Measurements from ENCODE around the gene MAPK1.
A peak's percentile ranks its signal among the peaks of the same experiment; 100 is the strongest.
"Not testable (repeated sequence)": the region's sequence is repeated elsewhere in the genome, so short reads cannot be mapped to it uniquely, and the experiment has no call there.

Gene MAPK1

GRCh38 chr22:21861851-21862250 lies 5.6 kb downstream of the MAPK1 start:
- H3K4me3 Mint-ChIP-seq = no peak overlapping the region
- H3K4me1 Mint-ChIP-seq = peaks cover 86% of the 10 kb centered on the region
- no peak overlapping the region for H3K27ac Mint-ChIP-seq
- no peak for DNase-seq
- no peak for ATAC-seq
- H3K9me3 Mint-ChIP-seq = peaks cover 0 to 3% of the 10 kb centered on the region in 2 donors
- no peaks in the 10 kb centered on the region for H3K27me3 Mint-ChIP-seq

- ATAC-seq (no peak), DNase-seq (no peak)
- Mint-ChIP-seq H3K9me3 (peaks cover 0 to 3% of the 10 kb centered on the region in 2 donors), H3K27ac (no peak overlapping the region), H3K4me1 (peaks cover 91% of the 10 kb centered on the region), H3K27me3 (no peaks in the 10 kb centered on the region), H3K4me3 (no peak overlapping the region)
These were observed 6.1 kb downstream of the MAPK1 start for GRCh38 chr22:21861264-21861848.

DNA sequence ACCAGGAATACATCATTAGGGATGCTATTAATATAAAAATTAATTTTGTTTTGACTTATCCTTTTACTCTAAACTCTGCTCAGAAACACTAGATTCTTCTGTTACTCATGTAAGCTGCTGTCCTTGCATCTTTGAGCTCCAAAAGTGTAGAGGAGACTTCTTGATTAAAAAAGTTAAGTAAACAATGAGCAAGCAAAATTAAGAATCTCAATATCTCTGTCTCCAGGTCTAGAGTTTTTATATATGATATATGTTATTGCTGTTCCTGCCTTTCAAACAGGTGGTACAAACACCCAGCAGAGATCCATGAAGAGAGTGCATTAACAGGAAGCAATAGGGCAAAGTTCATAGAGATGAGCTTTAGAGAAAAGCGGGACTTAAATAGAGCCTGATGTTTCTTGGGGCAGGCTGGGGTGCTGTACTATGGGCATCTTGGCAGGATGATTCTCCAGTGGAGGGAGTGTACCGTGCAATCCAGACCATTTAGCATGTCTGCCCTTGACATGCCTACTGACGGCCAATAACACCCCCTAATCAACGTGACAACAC lies 6.9 kb downstream of the MAPK1 start:
- DNase-seq (no peak), ATAC-seq (no peak)
- Mint-ChIP-seq H3K4me3 (no peak overlapping the region), H3K27me3 (no peaks in the 10 kb centered on the region), H3K27ac (no peak overlapping the region), H3K4me1 (peaks cover 93% of the 10 kb centered on the region), H3K9me3 (peaks cover 0 to 3% of the 10 kb centered on the region in 2 donors)

- peak overlapping the region in 1 of 2 donors; percentile 47 for H3K27ac Mint-ChIP-seq
- DNase-seq (no peak), ATAC-seq (peak; percentile 44)
- no peaks in the 10 kb centered on the region for H3K27me3 Mint-ChIP-seq
- peak overlapping the region in 1 of 2 donors; percentile 32 for H3K4me3 Mint-ChIP-seq
- peaks cover 0 to 3% of the 10 kb centered on the region in 2 donors for H3K9me3 Mint-ChIP-seq
- peaks cover 91% of the 10 kb centered on the region for H3K4me1 Mint-ChIP-seq
These were observed 9.2 kb downstream of the MAPK1 start for GRCh38 chr22:21858025-21858764.

- ATAC-seq = peak; percentile 94
- Mint-ChIP-seq H3K27ac (peak overlapping the region in 1 of 2 donors; percentile 35), H3K9me3 (no peaks in the 10 kb centered on the region)
These were observed 9.9 kb downstream of the MAPK1 start for GRCh38 chr22:21857481-21857914.

DNA sequence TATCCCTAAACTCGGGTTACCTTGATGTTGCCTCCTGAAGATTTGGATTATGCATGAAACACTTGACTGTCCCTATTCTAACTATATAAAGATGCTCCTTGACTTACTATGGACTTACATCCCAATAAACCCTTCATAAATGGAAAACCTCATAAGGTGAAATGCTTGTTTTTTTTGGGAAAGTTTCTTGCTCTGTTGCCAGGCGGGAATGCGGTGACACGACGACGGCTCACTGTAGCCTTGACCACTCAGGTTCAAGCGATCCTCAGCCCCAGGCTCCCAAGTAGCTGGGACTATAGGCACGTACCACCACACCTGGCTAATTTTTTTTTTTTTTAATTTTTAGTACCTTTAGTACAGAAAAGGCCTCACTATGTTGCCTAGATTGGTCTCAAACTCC lies 10.6 kb downstream of the MAPK1 start:
- DNase-seq = no peak
- Mint-ChIP-seq H3K27me3 (no peaks in the 10 kb centered on the region), H3K4me3 (no peak overlapping the region), H3K27ac (no peak overlapping the region), H3K4me1 (peaks cover 87% of the 10 kb centered on the region), H3K9me3 (no peaks in the 10 kb centered on the region)
- ATAC-seq = no peak

More at GRCh38 chr22:21857481-21857914, 9.9 kb downstream of the MAPK1 start:
- peaks cover 85% of the 10 kb centered on the region for H3K4me1 Mint-ChIP-seq
- H3K4me3 Mint-ChIP-seq = peak overlapping the region in 1 of 2 donors; percentile 32
- H3K27me3 Mint-ChIP-seq = no peaks in the 10 kb centered on the region
- no peak for DNase-seq

DNA sequence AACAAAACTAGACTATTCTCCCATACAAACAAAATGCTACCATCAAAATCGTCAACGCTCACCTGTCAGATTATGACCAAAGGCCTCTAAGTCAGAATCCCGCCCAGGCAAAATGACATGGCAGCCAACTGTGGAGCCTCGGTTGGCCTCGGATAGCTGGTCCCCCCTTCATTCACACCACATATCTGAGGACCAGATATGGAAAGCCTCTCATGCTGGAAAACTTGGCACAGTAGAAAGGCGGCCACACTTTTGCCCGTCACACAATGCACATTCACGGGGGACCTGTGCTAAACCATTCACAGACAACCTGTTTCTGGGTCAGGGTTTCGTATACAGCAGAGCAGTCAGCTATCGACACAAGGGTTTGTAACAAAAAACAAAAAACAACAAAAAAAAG lies 11.2 kb downstream of the MAPK1 start:
- Mint-ChIP-seq H3K27ac (peak overlapping the region in 1 of 2 donors; percentile 31), H3K27me3 (no peaks in the 10 kb centered on the region), H3K4me3 (no peak overlapping the region), H3K9me3 (no peaks in the 10 kb centered on the region), H3K4me1 (peaks cover 84% of the 10 kb centered on the region)
- no peak for DNase-seq
- ATAC-seq = no peak

GRCh38 chr22:21855676-21856075 lies 11.8 kb downstream of the MAPK1 start:
- H3K4me1 Mint-ChIP-seq = peaks cover 79% of the 10 kb centered on the region
- no peak for ATAC-seq
- no peak overlapping the region for H3K27ac Mint-ChIP-seq
- H3K9me3 Mint-ChIP-seq = no peaks in the 10 kb centered on the region
- no peak overlapping the region for H3K4me3 Mint-ChIP-seq
- no peak for DNase-seq
- no peaks in the 10 kb centered on the region for H3K27me3 Mint-ChIP-seq

GRCh38 chr22:21850660-21851059 lies 16.8 kb downstream of the MAPK1 start:
- Mint-ChIP-seq H3K4me1 (peaks cover 61% of the 10 kb centered on the region), H3K27me3 (no peaks in the 10 kb centered on the region), H3K4me3 (no peak overlapping the region), H3K27ac (no peak overlapping the region), H3K9me3 (no peaks in the 10 kb centered on the region)
- DNase-seq = no peak
- no peak for ATAC-seq

GRCh38 chr22:21849489-21849888 lies 18.0 kb downstream of the MAPK1 start:
- Mint-ChIP-seq H3K27ac (no peak overlapping the region), H3K4me1 (peaks cover 59% of the 10 kb centered on the region), H3K9me3 (no peaks in the 10 kb centered on the region), H3K4me3 (no peak overlapping the region), H3K27me3 (no peaks in the 10 kb centered on the region)
- ATAC-seq (no peak), DNase-seq (no peak)

DNA sequence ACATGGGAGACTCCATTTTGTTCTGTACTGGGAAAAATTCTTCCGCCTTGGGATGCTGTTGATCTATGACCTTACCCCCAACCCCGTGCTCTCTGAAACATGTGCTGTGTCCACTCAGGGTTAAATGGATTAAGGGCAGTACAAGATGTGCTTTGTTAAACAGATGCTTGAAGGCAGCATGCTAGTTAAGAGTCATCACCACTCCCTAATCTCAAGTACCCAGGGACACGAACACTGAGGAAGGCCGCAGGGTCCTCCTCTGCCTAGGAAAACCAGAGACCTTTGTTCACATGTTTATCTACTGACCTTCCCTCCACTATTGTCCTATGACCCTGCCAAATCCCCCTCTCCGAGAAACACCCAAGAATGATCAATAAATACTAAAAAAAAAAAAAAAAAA lies 19.4 kb downstream of the MAPK1 start:
- peaks cover 53% of the 10 kb centered on the region for H3K4me1 Mint-ChIP-seq
- H3K27me3 Mint-ChIP-seq, ATAC-seq, H3K27ac Mint-ChIP-seq, DNase-seq, H3K9me3 Mint-ChIP-seq, H3K4me3 Mint-ChIP-seq: not testable (repeated sequence)

DNA sequence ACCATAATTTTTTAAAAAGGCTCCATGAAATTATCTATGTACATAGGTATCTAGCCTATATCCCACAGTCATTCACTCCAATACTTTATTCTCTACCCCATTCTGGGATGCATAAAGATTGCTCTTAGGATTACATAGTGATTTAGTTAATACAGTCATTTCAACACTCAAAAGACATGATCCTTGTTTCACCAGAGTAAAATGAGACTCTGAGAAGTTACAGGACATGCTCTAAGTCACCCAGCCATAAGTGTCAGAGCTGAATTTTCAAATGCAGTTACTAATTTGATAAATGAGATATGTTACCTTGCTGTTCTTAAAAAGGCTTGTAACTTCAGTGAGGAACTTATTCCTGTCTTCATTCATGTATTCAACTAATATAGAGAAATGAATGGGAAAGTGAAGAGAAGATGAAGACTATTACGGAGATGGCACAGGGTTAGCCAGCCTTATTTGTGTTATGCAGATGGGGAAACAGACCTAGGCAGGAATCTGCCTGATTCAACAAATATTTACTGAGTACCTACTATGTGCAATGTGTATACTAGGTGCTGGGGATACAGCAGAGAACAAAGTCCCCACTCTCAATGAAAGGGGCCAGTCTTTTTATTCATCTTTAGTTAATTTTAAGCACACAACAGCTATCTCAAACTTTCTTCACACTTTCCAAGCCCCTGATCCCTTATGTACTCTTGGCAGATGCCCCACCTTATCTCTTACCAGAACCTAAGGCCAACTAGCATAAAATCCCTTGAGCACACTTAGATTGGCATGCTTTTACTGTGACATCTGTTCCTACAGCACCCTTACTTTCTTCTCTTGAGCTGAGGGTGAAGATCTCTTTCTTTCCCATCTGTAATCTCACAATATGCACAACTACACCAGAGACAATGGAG lies 21.6 kb downstream of the MAPK1 start:
- Mint-ChIP-seq H3K27ac (no peak overlapping the region), H3K27me3 (no peaks in the 10 kb centered on the region), H3K4me3 (no peak overlapping the region), H3K9me3 (no peaks in the 10 kb centered on the region), H3K4me1 (peaks cover 45% of the 10 kb centered on the region)
- DNase-seq = no peak
- no peak for ATAC-seq

GRCh38 chr22:21842946-21843345 lies 24.5 kb downstream of the MAPK1 start:
- Mint-ChIP-seq H3K9me3 (no peaks in the 10 kb centered on the region), H3K27ac (no peak overlapping the region), H3K4me3 (no peak overlapping the region), H3K27me3 (no peaks in the 10 kb centered on the region), H3K4me1 (peaks cover 50% of the 10 kb centered on the region)
- DNase-seq (no peak), ATAC-seq (no peak)

- ATAC-seq (no peak), DNase-seq (no peak)
- H3K4me1 Mint-ChIP-seq = peaks cover 53% of the 10 kb centered on the region
- H3K27ac Mint-ChIP-seq = no peak overlapping the region
- H3K4me3 Mint-ChIP-seq = no peak overlapping the region
- no peaks in the 10 kb centered on the region for H3K9me3 Mint-ChIP-seq
- H3K27me3 Mint-ChIP-seq = no peaks in the 10 kb centered on the region
These were observed 26.0 kb downstream of the MAPK1 start for GRCh38 chr22:21841422-21841821.

- H3K4me3 Mint-ChIP-seq = no peak overlapping the region
- H3K27me3 Mint-ChIP-seq = no peaks in the 10 kb centered on the region
- DNase-seq (no peak), ATAC-seq (no peak)
- no peaks in the 10 kb centered on the region for H3K9me3 Mint-ChIP-seq
- peaks cover 55% of the 10 kb centered on the region for H3K4me1 Mint-ChIP-seq
- peak overlapping the region in 1 of 2 donors; percentile 52 for H3K27ac Mint-ChIP-seq
These were observed 27.1 kb downstream of the MAPK1 start for GRCh38 chr22:21840236-21840823.
